ENCODE data around the gene CDH10. TPM values are rescaled to one million over a fixed set of nuclear protein-coding genes. Genes with fewer than 3 reads are reported as not detected.

CDH10 gene
- total RNA-seq, 1 experiment from 2014 or later: 0.22 TPM

- Mint-ChIP-seq H3K4me1 (peaks cover 3% of the 10 kb centered on the region; the same call in 1 of the 2 replicates), H3K27me3 (ENCODE audit: low read depth) (no peaks in the 10 kb centered on the region), H3K36me3 (0 out of 2 replicates have a peak, but pooled peaks cover 3% of the 10 kb centered on the region), H3K27ac (no peak overlapping the region), H3K9me3 (peaks cover 11% of the 10 kb centered on the region), H3K4me3 (no peak overlapping the region)
- POLR2A ChIA-PET: no interaction called here
- DNase-seq (ENCODE audit: low spot score): no peak
- CTCF ChIA-PET: no interaction called here
- ATAC-seq: no peak
- TF ChIP-seq TEAD1 (CRISPR knock-in tag; IDR thresholded peaks at IDR 0.05): no peak
- TF ChIP-seq FOXP4 (CRISPR knock-in tag; IDR thresholded peaks at IDR 0.05): no peak
- TF ChIP-seq, protein P1, sequence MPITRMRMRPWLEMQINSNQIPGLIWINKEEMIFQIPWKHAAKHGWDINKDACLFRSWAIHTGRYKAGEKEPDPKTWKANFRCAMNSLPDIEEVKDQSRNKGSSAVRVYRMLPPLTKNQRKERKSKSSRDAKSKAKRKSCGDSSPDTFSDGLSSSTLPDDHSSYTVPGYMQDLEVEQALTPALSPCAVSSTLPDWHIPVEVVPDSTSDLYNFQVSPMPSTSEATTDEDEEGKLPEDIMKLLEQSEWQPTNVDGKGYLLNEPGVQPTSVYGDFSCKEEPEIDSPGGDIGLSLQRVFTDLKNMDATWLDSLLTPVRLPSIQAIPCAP (CRISPR knock-in tag; IDR thresholded peaks at IDR 0.05): no peak
- TF ChIP-seq NR2C2 (CRISPR knock-in tag; IDR thresholded peaks at IDR 0.05): no peak
- no peak for TF ChIP-seq HMGXB4 (CRISPR knock-in tag; IDR thresholded peaks at IDR 0.05)
- TF ChIP-seq GRHL2 (CRISPR knock-in tag; IDR thresholded peaks at IDR 0.05; ENCODE audit: insufficient replicate concordance, severe bottlenecking): no peak
- TF ChIP-seq TCF7 (CRISPR knock-in tag; IDR thresholded peaks at IDR 0.05; ENCODE audit: low read depth): no peak
- TF ChIP-seq, protein P2, sequence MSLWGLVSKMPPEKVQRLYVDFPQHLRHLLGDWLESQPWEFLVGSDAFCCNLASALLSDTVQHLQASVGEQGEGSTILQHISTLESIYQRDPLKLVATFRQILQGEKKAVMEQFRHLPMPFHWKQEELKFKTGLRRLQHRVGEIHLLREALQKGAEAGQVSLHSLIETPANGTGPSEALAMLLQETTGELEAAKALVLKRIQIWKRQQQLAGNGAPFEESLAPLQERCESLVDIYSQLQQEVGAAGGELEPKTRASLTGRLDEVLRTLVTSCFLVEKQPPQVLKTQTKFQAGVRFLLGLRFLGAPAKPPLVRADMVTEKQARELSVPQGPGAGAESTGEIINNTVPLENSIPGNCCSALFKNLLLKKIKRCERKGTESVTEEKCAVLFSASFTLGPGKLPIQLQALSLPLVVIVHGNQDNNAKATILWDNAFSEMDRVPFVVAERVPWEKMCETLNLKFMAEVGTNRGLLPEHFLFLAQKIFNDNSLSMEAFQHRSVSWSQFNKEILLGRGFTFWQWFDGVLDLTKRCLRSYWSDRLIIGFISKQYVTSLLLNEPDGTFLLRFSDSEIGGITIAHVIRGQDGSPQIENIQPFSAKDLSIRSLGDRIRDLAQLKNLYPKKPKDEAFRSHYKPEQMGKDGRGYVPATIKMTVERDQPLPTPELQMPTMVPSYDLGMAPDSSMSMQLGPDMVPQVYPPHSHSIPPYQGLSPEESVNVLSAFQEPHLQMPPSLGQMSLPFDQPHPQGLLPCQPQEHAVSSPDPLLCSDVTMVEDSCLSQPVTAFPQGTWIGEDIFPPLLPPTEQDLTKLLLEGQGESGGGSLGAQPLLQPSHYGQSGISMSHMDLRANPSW (CRISPR knock-in tag; conservative IDR thresholded peaks at IDR 0.05; ENCODE audit: low read depth): no peak
- TF ChIP-seq ZNF281 (CRISPR knock-in tag; IDR thresholded peaks at IDR 0.05): no peak
- TF ChIP-seq ZNF532 (CRISPR knock-in tag; IDR thresholded peaks at IDR 0.05; ENCODE audit: borderline replicate concordance): no peak
- TF ChIP-seq ZNF232 (CRISPR knock-in tag; IDR thresholded peaks at IDR 0.05): no peak
- TF ChIP-seq CREM (CRISPR knock-in tag; IDR thresholded peaks at IDR 0.05): no peak
- TF ChIP-seq USF1 (CRISPR knock-in tag; IDR thresholded peaks at IDR 0.05): no peak
- TF ChIP-seq, protein P3, sequence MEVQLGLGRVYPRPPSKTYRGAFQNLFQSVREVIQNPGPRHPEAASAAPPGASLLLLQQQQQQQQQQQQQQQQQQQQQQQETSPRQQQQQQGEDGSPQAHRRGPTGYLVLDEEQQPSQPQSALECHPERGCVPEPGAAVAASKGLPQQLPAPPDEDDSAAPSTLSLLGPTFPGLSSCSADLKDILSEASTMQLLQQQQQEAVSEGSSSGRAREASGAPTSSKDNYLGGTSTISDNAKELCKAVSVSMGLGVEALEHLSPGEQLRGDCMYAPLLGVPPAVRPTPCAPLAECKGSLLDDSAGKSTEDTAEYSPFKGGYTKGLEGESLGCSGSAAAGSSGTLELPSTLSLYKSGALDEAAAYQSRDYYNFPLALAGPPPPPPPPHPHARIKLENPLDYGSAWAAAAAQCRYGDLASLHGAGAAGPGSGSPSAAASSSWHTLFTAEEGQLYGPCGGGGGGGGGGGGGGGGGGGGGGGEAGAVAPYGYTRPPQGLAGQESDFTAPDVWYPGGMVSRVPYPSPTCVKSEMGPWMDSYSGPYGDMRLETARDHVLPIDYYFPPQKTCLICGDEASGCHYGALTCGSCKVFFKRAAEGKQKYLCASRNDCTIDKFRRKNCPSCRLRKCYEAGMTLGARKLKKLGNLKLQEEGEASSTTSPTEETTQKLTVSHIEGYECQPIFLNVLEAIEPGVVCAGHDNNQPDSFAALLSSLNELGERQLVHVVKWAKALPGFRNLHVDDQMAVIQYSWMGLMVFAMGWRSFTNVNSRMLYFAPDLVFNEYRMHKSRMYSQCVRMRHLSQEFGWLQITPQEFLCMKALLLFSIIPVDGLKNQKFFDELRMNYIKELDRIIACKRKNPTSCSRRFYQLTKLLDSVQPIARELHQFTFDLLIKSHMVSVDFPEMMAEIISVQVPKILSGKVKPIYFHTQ (CRISPR knock-in tag; IDR thresholded peaks at IDR 0.05): no peak
- no peak for TF ChIP-seq ZSCAN18 (CRISPR knock-in tag; IDR thresholded peaks at IDR 0.05)
- no peak for TF ChIP-seq KAT7 (CRISPR knock-in tag; IDR thresholded peaks at IDR 0.05; ENCODE audit: borderline replicate concordance)
- TF ChIP-seq NR3C1 (CRISPR knock-in tag; conservative IDR thresholded peaks at IDR 0.05; ENCODE audit: low read depth): no peak
Observed at GRCh38 chr5:24668050-24668449, 23.3 kb upstream of the CDH10 start.
